ENCODE data around the gene KCNIP4. TPM values are rescaled to one million over a fixed set of nuclear protein-coding genes. Genes with fewer than 3 reads are reported as not detected.

Gene KCNIP4
- total and polyA plus RNA-seq, 10 of the 15 experiments (the other 5 are each of a cell fraction or from before 2014, with no cell fraction given) = 0.03 to 0.23 (median 0.13) TPM; not detected in 7

- TF ChIP-seq CBX5 (IDR thresholded peaks at IDR 0.05; ENCODE audit: low read depth) (no peak), ZBED1 (IDR thresholded peaks at IDR 0.05; ENCODE audit: borderline replicate concordance) (no peak)
These were observed 950.7 kb downstream of the KCNIP4 start (continued) for GRCh38 chr4:20997886-20998285.

DNA sequence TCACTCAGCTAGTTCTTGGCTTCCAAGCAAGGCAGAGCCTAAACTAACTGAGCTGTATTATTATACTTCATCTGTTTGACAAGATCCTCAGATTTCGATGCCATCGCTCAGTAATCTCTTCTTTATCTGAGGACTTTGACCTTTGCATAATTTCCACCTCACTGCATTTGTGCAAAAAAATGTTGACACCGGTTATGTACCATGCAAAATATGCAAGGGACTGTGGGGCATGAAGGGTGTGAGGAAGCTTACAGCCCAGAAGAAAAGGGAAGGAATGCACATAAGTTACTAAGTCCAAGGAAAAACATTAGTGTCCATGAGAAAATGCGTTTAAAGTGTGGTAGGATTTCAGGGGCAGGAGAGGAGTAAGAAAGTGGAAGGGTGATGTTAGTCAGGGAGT, 953.0 kb downstream of the KCNIP4 start:
- 24% methylated on average over 4 of the region's 4 CpGs for WGBS (ENCODE audit: insufficient coverage, insufficient replicate concordance, low lambda C conversion rate, missing lambda C conversion rate)
- ChIA-PET CTCF (no interaction called here), POLR2A (no interaction called here), RAD21 (ENCODE audit: unreplicated experiment) (no interaction called here), SMC1A (ENCODE audit: uncharacterized antibody, unreplicated experiment) (no interaction called here)
- H3K79me2 ChIP-seq (ENCODE audit: control insufficient read depth, insufficient read depth, low read length) = no peaks in the 10 kb centered on the region
- ATAC-seq (no peak), DNase-seq (ENCODE audit: low read depth, low spot score) (no peak), FAIRE-seq (no peak)
- in situ Hi-C loops (cut with MboI) (no loop called here), intact Hi-C loops (cut with micrococcal nuclease; ENCODE audit: unreplicated experiment) (no loop called here)
- H3K9me3 ChIP-seq (replicated peaks; ENCODE audit: control insufficient read depth, insufficient read depth, low read length) = no peaks in the 10 kb centered on the region
- BruUV-seq (replicated peaks) = no TSS peak
- H3K27me3 ChIP-seq (replicated peaks in 1 of 2; ENCODE audit: control insufficient read depth in 2 of 2, insufficient read depth in 2 of 2, low read length in 1 of 2) = no peaks in the 10 kb centered on the region
- H3K27ac ChIP-seq (ENCODE audit: control insufficient read depth, insufficient read depth) = no peak overlapping the region
- H3K4me3 ChIP-seq = no peak overlapping the region
- H3K36me3 ChIP-seq (ENCODE audit: control insufficient read depth in 2 of 2, insufficient read depth in 2 of 2, low read length in 1 of 2) = no peaks in the 10 kb centered on the region
- no peaks in the 10 kb centered on the region for H4K20me1 ChIP-seq (ENCODE audit: control insufficient read depth, insufficient read depth)
- no peak overlapping the region for H3K9ac ChIP-seq (ENCODE audit: control insufficient read depth, insufficient read depth, low read length)
- no peak overlapping the region for H3K4me2 ChIP-seq (ENCODE audit: control insufficient read depth, insufficient read depth)
- H2AFZ ChIP-seq (ENCODE audit: control insufficient read depth, low read depth, low read length) = no peak overlapping the region
- H3K4me1 ChIP-seq (ENCODE audit: control insufficient read depth, insufficient read depth, low read length) = no peaks in the 10 kb centered on the region
- TF ChIP-seq MTA2 (IDR thresholded peaks at IDR 0.05; ENCODE audit: low read depth) (no peak), MLLT1 (IDR thresholded peaks at IDR 0.05) (no peak), EED (IDR thresholded peaks at IDR 0.05; ENCODE audit: low read depth) (no peak), STAT3 (IDR thresholded peaks at IDR 0.05; ENCODE audit: low read depth, low read length) (no peak), ZNF217 (IDR thresholded peaks at IDR 0.05) (no peak), BHLHE40 (IDR thresholded peaks at IDR 0.05; ENCODE audit: borderline replicate concordance in 1 of 2, low read depth in 2 of 2, low read length in 1 of 2) (no peak), RFX5 (IDR thresholded peaks at IDR 0.05; ENCODE audit: low read depth, low read length) (no peak), GATAD2B (conservative IDR thresholded peaks at IDR 0.05; ENCODE audit: low read depth) (no peak), SUPT20H (IDR thresholded peaks at IDR 0.05; ENCODE audit: borderline replicate concordance, control insufficient read depth, low read depth, low read length) (no peak), MYC (IDR thresholded peaks at IDR 0.05; ENCODE audit: insufficient read depth, insufficient read length, insufficient replicate concordance, low read length, severe bottlenecking) (no peak), RAD21 (IDR thresholded peaks at IDR 0.05; ENCODE audit: insufficient read depth, low read depth, low read length) (no peak)
- TF ChIP-seq, protein P1, sequence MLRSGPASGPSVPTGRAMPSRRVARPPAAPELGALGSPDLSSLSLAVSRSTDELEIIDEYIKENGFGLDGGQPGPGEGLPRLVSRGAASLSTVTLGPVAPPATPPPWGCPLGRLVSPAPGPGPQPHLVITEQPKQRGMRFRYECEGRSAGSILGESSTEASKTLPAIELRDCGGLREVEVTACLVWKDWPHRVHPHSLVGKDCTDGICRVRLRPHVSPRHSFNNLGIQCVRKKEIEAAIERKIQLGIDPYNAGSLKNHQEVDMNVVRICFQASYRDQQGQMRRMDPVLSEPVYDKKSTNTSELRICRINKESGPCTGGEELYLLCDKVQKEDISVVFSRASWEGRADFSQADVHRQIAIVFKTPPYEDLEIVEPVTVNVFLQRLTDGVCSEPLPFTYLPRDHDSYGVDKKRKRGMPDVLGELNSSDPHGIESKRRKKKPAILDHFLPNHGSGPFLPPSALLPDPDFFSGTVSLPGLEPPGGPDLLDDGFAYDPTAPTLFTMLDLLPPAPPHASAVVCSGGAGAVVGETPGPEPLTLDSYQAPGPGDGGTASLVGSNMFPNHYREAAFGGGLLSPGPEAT (IDR thresholded peaks at IDR 0.05; ENCODE audit: low read depth) = no peak
- TF ChIP-seq, protein P2, sequence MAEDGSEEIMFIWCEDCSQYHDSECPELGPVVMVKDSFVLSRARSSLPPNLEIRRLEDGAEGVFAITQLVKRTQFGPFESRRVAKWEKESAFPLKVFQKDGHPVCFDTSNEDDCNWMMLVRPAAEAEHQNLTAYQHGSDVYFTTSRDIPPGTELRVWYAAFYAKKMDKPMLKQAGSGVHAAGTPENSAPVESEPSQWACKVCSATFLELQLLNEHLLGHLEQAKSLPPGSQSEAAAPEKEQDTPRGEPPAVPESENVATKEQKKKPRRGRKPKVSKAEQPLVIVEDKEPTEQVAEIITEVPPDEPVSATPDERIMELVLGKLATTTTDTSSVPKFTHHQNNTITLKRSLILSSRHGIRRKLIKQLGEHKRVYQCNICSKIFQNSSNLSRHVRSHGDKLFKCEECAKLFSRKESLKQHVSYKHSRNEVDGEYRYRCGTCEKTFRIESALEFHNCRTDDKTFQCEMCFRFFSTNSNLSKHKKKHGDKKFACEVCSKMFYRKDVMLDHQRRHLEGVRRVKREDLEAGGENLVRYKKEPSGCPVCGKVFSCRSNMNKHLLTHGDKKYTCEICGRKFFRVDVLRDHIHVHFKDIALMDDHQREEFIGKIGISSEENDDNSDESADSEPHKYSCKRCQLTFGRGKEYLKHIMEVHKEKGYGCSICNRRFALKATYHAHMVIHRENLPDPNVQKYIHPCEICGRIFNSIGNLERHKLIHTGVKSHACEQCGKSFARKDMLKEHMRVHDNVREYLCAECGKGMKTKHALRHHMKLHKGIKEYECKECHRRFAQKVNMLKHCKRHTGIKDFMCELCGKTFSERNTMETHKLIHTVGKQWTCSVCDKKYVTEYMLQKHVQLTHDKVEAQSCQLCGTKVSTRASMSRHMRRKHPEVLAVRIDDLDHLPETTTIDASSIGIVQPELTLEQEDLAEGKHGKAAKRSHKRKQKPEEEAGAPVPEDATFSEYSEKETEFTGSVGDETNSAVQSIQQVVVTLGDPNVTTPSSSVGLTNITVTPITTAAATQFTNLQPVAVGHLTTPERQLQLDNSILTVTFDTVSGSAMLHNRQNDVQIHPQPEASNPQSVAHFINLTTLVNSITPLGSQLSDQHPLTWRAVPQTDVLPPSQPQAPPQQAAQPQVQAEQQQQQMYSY (CRISPR knock-in tag; IDR thresholded peaks at IDR 0.05) = no peak
- TF ChIP-seq, protein P3, sequence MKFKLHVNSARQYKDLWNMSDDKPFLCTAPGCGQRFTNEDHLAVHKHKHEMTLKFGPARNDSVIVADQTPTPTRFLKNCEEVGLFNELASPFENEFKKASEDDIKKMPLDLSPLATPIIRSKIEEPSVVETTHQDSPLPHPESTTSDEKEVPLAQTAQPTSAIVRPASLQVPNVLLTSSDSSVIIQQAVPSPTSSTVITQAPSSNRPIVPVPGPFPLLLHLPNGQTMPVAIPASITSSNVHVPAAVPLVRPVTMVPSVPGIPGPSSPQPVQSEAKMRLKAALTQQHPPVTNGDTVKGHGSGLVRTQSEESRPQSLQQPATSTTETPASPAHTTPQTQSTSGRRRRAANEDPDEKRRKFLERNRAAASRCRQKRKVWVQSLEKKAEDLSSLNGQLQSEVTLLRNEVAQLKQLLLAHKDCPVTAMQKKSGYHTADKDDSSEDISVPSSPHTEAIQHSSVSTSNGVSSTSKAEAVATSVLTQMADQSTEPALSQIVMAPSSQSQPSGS (IDR thresholded peaks at IDR 0.05; ENCODE audit: low read length) = no peak

Measured in GM12878 (cell line).